KOPT-K1 (cell line): ENCODE results near the gene KIAA0753.
"Not testable (repeated sequence)": the region's sequence is repeated elsewhere in the genome, so short reads cannot be mapped to it uniquely, and the experiment has no call there.

Source experiments
- H3K27ac ChIP-seq: fragments of 200-600 bp; sonication (generic); 2 replicates; pipeline ENCODE4 v1.5.1; 2016; ENCODE audit warnings: antibody characterized with exemption, mild to moderate bottlenecking, low read depth, low read length; ENCODE audit not compliant: poor library complexity, severe bottlenecking
- H3K36me3 ChIP-seq: fragments of 200-600 bp; sonication (generic); 2 replicates; pipeline ENCODE4 v1.5.1; 2017; ENCODE audit warnings: antibody characterized with exemption, mild to moderate bottlenecking, low read length, moderate library complexity; ENCODE audit not compliant: insufficient read depth
- H3K9me3 ChIP-seq: fragments of 200-600 bp; sonication (generic); 2 replicates; pipeline ENCODE4 v1.5.1; 2017; ENCODE audit warnings: antibody characterized with exemption, low read length, mild to moderate bottlenecking; ENCODE audit not compliant: insufficient read depth, poor library complexity, severe bottlenecking

KIAA0753 gene

GRCh38 chr17:6577686-6578263, 62.7 kb downstream of the KIAA0753 start:
- Histone ChIP-seq H3K27ac (no peak overlapping the region), H3K36me3 (peaks cover 40% of the 10 kb centered on the region), H3K9me3 (no peaks in the 10 kb centered on the region)

DNA sequence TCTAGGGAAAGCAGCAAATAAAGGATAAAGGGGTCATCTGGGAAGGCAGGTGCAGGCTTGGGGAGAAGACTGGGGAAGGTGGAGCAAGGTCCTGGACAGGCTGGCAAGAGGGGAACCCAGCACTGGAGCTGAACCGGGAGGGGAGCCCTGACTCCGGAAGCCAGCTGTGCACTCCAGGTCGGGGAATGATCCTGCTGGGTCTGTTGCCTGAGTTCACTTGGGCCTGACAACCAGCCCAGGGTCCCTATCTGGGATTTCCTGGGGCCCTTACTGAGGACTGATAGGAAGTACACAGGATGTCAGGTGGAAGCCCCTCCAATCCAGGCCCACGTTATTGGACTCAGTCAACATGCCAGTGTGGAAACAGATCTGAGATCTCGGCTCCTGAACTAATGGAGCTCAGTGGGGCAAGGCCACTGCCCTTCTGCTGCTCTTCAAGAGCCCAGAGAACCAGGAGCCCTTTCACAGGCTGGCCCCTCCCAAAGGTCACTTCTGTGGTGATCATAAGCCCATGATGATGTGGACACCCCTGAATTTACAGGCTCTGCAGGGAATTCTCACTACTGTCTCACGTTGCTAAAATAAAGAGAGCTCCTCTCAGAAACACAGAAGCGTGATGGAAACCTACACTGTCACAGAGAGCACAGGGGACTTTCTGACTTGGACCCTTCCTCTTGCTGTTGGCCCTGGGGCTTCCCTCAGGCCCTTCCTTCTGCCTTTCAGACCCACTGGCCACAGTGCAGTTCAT, 64.3 kb downstream of the KIAA0753 start:
- no peak overlapping the region for H3K27ac ChIP-seq

DNA sequence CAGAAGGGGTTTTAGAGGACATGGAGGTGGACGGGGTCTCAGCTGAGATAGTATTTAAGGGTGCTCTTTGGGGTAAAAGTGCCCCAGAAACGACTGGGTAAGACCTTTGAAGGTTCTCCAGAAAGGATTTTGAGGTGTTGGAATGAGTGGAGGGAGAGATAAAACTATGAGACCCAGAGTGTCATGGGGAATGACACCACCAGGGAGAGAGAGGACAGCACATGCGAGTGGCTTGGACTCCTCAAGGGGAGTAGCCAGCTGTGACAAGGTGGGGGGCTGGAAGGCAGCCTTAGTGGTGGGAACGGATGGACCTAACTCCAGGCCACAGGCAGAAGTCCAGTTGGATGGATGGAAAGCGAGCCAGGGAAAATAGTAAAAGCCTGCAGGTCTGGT, 64.9 kb downstream of the KIAA0753 start:
- Histone ChIP-seq H3K9me3 (no peaks in the 10 kb centered on the region), H3K36me3 (peaks cover 24% of the 10 kb centered on the region), H3K27ac (no peak overlapping the region)

More for the DNA sequence above, 64.3 kb downstream of the KIAA0753 start:
- Histone ChIP-seq H3K9me3 (no peaks in the 10 kb centered on the region), H3K36me3 (peaks cover 26% of the 10 kb centered on the region)

DNA sequence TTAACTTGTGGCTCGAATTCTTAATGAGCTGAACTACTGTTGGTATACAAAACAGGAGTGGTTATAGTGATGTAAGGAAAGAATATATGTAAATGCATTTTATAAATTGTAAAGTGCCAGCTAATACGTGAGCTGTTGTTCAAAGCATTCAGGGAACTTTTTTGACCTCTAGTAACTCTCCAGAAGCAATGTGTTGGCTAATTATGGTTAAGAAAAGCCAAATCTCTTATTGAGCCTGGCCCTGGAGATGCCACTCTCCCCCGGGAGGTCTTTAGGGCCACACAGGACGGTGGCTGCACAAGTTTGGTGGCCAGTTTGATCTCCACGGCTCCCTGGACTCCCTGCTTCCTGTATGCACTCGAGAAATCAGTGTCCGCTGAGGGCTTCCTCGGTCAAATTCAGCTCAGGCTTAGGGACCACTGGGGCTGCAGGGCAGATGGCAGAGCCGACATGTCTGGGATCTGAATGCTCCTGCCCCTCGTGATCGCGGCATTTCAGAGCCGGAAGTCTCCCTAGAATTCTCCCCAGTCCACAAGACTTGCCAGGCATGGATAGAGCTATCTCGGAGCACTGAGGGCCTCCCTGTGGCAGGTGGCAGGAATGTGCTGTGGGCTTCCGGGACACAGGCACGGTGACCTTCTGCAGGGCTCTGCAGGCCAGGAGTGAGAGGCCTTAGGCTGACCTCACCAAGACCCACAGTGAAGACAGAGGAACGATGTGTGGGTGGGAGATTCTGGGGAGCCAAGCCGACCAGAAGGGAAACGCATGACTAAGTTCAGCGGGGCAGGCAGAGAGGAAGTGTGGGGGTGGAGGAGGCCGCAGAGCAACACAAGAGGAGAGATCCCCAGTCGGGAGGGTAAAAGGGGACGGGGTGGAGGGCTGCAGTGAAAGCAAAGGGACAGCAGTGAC, 65.6 kb downstream of the KIAA0753 start:
- H3K9me3 ChIP-seq: no peaks in the 10 kb centered on the region
- H3K27ac ChIP-seq: no peak overlapping the region
- H3K36me3 ChIP-seq: peaks cover 24% of the 10 kb centered on the region

GRCh38 chr17:6573982-6574686, 66.4 kb downstream of the KIAA0753 start:
- Histone ChIP-seq H3K36me3 (peaks cover 16% of the 10 kb centered on the region), H3K9me3 (no peaks in the 10 kb centered on the region), H3K27ac (no peak overlapping the region)

DNA sequence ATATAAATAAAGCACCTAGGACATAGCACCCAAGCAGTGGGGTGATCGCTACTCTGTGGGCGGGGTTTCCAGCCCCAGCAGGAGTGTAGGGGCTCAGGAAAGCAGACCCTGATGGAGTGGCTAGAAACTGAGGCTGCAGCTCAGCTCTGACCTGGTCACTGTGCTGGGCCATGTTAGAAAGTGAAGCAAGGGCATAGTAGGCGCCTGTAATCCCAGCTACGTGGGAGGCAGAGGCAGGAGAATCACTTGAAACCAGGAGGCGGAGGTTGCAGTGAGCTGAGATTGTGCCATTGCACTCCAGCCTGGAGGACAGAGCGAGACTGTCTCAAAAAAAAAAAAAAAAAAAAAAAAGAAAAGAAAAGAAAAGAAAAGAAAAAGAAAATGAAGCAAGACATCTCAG, 67.0 kb downstream of the KIAA0753 start:
- H3K36me3 ChIP-seq, H3K27ac ChIP-seq, H3K9me3 ChIP-seq: not testable (repeated sequence)

GRCh38 chr17:6572972-6573370, 67.5 kb downstream of the KIAA0753 start:
- H3K36me3 ChIP-seq: peaks cover 5% of the 10 kb centered on the region

GRCh38 chr17:6571452-6571781, 69.1 kb downstream of the KIAA0753 start:
- Histone ChIP-seq H3K9me3 (no peaks in the 10 kb centered on the region), H3K27ac (no peak overlapping the region), H3K36me3 (no peaks in the 10 kb centered on the region; the same call in 1 of the 2 replicates)

More at GRCh38 chr17:6572972-6573370, 67.5 kb downstream of the KIAA0753 start:
- no peaks in the 10 kb centered on the region for H3K9me3 ChIP-seq
- H3K27ac ChIP-seq: no peak overlapping the region

GRCh38 chr17:6570731-6571451, 69.6 kb downstream of the KIAA0753 start:
- no peak overlapping the region for H3K27ac ChIP-seq
- no peaks in the 10 kb centered on the region for H3K9me3 ChIP-seq
- H3K36me3 ChIP-seq: no peaks in the 10 kb centered on the region

- H3K9me3 ChIP-seq: no peaks in the 10 kb centered on the region
- H3K27ac ChIP-seq: no peak overlapping the region
- no peaks in the 10 kb centered on the region for H3K36me3 ChIP-seq
Observed at GRCh38 chr17:6569370-6570285, 70.9 kb downstream of the KIAA0753 start.

GRCh38 chr17:6568184-6568758, 72.2 kb downstream of the KIAA0753 start:
- Histone ChIP-seq H3K27ac (no peak overlapping the region), H3K9me3 (no peaks in the 10 kb centered on the region)

GRCh38 chr17:6567528-6568183, 72.9 kb downstream of the KIAA0753 start:
- H3K9me3 ChIP-seq: no peaks in the 10 kb centered on the region
- H3K36me3 ChIP-seq: no peaks in the 10 kb centered on the region
- H3K27ac ChIP-seq: no peak overlapping the region

More at GRCh38 chr17:6568184-6568758, 72.2 kb downstream of the KIAA0753 start:
- H3K36me3 ChIP-seq: no peaks in the 10 kb centered on the region

DNA sequence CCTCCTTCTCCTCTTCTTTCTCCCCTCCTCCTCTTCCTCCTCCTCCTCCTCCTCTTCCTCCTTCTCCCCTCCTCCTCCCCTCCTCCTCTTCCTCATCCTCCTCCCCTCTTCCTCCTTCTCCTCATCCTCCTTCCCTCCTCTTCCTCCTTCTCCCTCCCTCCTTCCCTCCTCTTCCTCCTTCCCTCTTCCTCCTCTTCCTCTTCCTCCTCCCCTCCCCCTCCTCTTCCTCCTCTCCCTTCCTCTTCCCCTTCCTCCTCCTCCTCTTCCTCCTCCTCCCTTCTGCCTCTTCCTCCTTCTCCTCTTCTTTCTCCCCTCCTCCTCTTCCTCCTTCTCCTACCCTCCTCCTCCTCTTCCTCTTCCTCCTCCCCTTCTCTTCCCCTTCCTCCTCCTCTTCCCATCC, 79.1 kb downstream of the KIAA0753 start:
- H3K36me3 ChIP-seq: no peaks in the 10 kb centered on the region
- no peaks in the 10 kb centered on the region for H3K9me3 ChIP-seq
- no peak overlapping the region for H3K27ac ChIP-seq
